GM19193 (cell line): ENCODE measurements around the gene HIPK2.

Experiments
- POLR2A ChIP-seq: IDR thresholded peaks from 4 replicates; pipeline ENCODE4 v1.6.1; 2011; ENCODE audit not compliant: insufficient read depth, insufficient read length; ENCODE audit errors: extremely low read depth

Gene HIPK2

GRCh38 chr7:139570626-139571025 lies 207.2 kb downstream of the HIPK2 start:
- TF ChIP-seq POLR2A: no peak

GRCh38 chr7:139570119-139570518 lies 207.7 kb downstream of the HIPK2 start:
- TF ChIP-seq POLR2A: no peak

- no peak for TF ChIP-seq POLR2A
Measured at GRCh38 chr7:139568813-139569490, 208.8 kb downstream of the HIPK2 start.

GRCh38 chr7:139568346-139568675 lies 209.5 kb downstream of the HIPK2 start:
- TF ChIP-seq POLR2A: no peak

GRCh38 chr7:139567647-139568345 lies 210.0 kb downstream of the HIPK2 start:
- TF ChIP-seq POLR2A: no peak

GRCh38 chr7:139566736-139567646 lies 210.8 kb downstream of the HIPK2 start:
- no peak for TF ChIP-seq POLR2A

GRCh38 chr7:139566075-139566474 lies 211.7 kb downstream of the HIPK2 start:
- TF ChIP-seq POLR2A: no peak

GRCh38 chr7:139563856-139564255 lies 213.9 kb downstream of the HIPK2 start:
- TF ChIP-seq POLR2A: no peak

GRCh38 chr7:139562961-139563565 lies 214.7 kb downstream of the HIPK2 start:
- no peak for TF ChIP-seq POLR2A

- TF ChIP-seq POLR2A: no peak
Measured at GRCh38 chr7:139562491-139562890, 215.3 kb downstream of the HIPK2 start.

GRCh38 chr7:139560678-139561077 lies 217.1 kb downstream of the HIPK2 start:
- TF ChIP-seq POLR2A: no peak

- TF ChIP-seq POLR2A: no peak
Measured at GRCh38 chr7:139560199-139560598, 217.6 kb downstream of the HIPK2 start.

GRCh38 chr7:139559364-139560105 lies 218.3 kb downstream of the HIPK2 start:
- TF ChIP-seq POLR2A: no peak

- TF ChIP-seq POLR2A: no peak
Measured at GRCh38 chr7:139557857-139558581, 219.8 kb downstream of the HIPK2 start.
